GM21367 (cell line): ENCODE measurements around the gene PDCL3.

Source experiments
- ATAC-seq: cut with Tn5 transposase; IDR thresholded peaks from one replicate; pipeline ENCODE4 v1.9.1; 2021; ENCODE audit not compliant: unreplicated experiment

The PDCL3 gene

GRCh38 chr2:100560216-100560830, 2.5 kb upstream of the PDCL3 start:
- no peak for ATAC-seq

- no peak for ATAC-seq
Observed at GRCh38 chr2:100561191-100561590, 1.6 kb upstream of the PDCL3 start.

DNA sequence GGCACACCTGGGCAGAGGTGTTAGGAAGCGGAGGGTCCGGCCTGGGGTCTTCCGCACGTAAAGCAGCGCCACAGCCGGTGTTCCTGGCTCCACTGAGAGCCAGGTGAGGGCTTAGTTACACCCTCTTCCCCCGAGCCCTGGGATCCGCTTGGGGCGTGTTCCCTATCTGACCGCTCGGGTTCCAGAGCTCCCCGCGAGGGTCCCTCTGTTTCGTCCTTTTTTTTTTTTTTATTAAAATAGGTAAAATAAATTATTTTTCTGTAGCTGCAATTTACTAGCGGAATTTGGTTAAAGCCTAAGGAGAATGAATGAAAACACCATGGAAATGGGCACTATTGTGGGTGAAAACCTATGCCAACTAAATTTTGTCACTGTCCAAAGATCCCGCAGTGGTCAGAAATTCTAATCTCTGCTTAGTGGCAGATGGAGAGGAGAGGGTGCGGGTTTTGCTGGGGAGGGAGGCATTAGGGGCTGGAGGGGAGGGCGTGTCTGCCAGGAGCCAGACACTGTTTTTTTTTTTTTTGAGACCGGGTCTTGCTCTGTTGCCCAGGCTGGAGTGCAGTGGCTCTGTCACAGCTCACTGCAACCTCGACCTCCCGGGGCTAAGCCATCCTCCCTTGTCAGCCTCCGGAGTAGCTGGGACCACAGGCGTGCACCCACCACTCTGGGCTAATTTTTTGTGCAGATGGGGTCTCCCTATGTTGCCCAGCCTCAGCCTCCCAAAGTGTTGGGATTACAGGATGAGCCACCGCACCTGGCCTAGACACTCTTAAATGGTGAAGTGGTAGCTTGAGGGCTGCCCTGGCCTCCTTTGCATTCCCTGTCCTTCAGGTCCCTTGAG, 834 bp downstream of the PDCL3 start:
- peak; percentile 3 for ATAC-seq

GRCh38 chr2:100568989-100569388, 6.2 kb downstream of the PDCL3 start:
- no peak for ATAC-seq

GRCh38 chr2:100571668-100572067, 8.9 kb downstream of the PDCL3 start:
- ATAC-seq: no peak

DNA sequence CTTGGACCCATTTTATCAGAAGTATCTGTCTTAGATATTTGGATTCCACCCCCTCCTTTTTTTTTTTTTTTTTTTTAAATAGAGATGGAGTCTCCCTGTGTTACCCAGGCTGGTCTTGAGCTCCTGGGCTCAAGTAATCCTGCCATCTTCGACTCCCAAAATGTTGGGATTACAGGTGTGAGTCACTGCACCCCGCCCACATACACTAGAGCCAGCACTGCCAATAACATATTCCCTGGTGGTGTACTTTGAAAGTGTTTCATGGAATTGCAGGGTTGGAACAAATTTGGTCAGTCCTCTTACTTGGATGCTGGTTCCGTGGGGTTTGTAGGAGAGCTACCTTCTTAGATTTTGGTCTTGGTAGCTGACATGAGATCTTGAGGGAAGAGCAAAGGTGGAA, 15.0 kb downstream of the PDCL3 start:
- ATAC-seq: no peak

DNA sequence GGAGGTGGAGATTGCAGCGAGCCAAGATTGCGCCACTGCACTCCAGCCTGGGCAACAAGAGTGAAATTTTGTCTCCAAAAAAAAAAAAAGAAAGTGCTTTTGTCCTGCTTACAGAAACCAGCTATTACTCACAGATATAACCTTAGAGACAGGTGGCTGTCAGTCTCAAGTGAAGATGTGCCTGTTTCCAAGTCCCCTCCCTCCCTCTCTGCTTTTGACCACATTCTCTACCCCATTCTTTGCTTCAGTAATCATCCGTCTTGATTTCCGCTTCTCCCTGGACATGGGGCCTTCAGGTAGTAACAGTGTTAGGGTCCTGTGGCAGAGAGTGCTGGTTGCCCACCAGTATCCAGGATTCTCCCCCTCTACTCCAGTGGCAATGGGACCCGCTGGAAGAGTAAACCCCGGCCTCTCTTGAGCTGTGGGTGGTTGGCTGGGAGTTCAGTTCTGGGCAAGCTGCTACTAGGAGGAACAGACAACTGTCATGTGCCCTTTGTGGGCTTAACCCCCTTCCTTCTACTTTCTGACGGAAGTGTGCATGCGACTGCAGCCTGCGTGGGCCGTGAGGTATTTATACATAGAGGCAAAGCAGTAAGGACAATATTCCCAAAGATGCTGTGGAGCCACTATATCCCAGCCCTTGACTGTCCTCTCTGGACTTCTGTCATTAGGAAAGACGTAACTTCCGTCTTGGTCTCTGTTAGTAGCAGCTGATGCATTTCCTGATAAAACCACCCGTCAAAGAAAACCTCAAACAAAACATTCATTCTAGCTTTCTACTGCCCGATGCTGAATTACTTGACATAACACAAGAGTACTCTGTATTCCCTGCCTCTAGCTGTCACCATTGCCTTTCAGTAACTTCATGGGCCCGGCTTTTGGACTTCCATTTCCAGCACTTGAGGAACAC, 17.8 kb downstream of the PDCL3 start:
- ATAC-seq: peak; percentile 70

DNA sequence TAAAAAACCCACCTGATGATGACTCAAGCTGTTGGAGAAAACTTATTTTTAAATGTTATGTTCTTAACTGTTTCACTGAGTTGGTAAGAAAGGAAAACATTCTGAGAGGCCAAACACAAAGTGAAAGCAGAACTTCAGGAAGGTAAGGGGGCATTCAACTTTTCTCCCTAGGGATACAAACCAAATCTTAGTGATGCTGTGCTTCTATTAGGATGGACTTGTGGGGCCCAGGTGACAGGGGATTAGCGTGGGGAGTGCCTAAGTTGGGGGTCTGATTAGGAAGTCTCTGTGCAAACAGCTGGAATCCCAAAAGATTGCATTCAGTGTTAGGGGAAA, 18.5 kb downstream of the PDCL3 start:
- no peak for ATAC-seq

DNA sequence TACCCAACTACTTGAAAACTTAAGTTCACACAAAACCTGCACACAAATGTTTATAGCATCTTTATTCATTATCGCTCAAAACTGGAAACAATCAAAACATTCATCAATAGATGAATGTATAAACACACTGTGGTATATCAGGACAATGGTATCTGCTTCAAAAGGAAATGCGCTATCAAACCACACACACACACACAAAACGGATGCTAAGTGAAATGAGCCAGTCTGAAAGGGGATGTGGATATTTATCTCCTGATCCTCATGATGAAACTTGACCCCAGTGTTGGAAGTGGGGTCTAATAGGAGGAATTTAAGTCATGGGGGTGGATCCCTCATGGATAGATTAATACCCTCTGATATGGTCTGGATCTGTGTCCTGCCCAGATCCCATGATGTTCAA, 22.0 kb downstream of the PDCL3 start:
- no peak for ATAC-seq

DNA sequence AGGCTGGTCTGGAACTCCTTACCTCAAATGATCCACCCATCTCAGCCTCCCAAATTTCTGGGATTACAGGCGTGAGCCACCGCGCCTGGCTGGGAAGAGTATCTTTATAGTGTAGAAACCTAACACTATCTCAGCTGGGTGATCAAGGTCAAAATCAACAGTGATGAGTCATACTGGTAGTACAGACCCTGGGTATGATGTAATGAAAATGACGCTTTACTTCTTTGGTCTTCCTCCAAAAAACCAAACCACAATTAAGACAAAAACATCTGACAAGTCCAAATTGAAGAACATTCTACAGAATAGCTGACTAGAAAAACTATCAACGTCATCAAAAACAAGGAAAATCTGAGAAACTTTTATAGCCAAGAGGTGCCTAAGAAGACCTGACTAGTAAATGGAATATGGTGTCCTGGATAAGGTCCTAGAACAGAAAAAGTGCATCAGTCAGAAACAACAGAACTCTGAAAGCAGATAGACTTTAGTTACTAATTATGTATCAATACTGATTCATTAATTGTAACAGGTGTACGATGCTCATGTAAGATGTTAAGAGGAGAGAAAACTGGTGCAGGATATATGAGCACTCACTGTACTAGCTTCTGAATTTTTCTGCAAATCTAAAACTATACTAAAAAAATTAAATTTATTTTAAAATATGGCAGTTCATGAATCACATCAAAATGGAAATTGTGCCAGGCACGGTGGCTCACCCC, 25.4 kb downstream of the PDCL3 start:
- no peak for ATAC-seq

DNA sequence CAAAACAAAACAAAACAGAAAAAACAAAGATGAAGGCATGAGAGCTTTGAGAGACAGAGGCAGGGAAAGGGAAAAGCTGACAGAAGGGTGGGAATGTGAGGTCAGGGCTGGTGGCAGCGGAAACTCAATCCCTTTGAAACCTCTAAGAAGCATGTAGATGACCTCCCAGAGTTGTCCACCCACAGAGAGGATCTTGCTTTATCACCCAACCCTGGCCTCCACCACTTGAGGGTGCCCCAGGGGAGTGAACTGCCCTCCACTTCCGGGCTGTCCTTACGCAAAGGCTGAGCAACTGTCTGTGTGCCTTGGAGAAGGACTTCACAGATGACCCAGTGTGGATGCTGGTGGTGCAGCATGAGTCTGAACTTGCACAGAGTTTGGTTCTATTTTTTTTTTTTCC, 26.7 kb downstream of the PDCL3 start:
- no peak for ATAC-seq

GRCh38 chr2:100592226-100592625, 29.4 kb downstream of the PDCL3 start:
- ATAC-seq: no peak

GRCh38 chr2:100596465-100596864, 33.7 kb downstream of the PDCL3 start:
- ATAC-seq: no peak

DNA sequence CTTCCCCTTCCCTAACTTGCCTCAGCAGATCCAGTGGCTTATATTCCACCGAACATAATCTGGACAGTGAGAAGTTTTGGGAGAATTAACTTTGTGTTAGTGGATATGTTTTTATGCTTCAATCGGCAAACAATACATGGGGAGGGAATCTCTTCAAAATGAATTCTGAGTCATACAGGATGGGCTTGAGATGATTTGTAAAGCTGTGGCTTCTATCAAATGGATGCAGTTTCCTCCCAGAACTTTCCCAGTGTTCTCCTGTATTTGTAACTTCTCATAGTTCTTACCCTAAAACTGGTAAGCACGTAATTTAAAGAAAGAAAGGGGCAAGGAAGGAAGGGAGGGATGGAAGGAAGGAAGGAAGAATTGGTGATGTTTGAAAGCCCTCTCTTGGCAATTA, 36.8 kb downstream of the PDCL3 start:
- no peak for ATAC-seq

DNA sequence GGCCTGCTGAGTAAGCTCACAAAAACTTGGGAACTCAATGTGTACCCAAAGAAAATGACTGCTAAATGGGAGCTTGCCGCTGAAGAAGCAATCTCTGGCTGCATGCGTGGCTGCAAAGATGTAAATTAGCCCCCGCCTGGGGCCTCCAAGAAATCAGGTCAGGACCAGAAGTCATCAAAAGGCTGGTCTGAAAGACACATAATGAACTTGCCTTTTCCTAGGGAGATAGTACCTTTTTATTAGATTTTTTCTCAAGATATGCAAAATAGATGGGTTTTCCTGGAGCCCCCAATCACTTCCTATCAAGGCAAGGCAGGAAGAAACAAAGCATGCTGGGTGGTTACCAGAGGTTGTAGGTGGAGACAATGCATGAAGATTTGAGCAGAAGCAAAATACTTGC, 38.9 kb downstream of the PDCL3 start:
- no peak for ATAC-seq

GRCh38 chr2:100603414-100603813, 40.6 kb downstream of the PDCL3 start:
- ATAC-seq: no peak

DNA sequence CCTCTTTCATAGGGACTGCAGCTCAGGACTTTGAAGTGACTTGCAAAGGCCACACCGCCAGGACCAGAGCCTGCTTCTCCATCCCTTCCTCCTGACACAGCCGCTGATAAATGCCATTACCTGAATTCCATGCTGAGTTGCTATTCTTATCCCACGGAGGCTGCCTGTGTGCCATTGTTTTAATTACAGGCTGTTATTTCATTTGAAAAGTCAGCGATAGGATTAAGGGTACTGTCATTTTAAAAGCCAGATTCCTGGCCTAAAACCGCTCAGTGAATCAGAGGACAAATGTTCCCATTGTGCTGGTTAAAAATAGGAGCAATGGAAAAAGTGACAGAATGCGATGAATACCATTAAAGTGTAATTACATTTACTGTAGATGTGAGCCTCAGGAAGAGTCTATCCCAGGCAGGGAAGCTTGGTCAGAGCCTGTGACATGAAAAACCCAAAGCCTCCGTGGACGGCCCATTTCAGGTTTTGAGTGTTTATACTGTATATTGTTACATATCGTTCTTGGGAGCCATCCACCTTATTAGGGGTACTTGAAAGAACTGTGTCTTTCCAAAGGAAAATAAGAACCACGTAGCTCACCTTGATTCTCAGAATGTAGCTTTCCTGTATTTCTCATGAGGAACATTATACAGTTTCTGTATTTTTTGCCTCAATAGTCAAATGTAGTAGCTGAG, 41.3 kb downstream of the PDCL3 start:
- no peak for ATAC-seq

DNA sequence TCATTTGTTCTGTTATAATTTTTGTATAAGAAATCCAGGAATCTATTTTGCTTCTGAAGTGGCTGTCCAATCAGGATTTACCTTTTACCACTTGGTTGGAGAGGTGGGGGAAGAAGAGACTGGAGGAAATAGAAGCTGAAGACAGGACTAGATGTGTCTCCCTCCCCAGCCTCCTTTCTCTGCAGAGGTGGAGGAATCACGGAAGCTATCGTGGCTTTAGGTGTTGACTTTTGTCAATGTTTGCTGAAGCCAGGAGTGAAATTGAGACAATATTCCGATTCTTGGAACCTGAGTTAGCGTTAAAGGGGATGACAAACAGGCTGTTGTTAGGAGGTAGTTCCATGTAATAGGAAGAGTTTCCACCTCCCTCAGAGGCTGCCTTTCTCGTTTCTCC, 43.5 kb downstream of the PDCL3 start:
- no peak for ATAC-seq

- ATAC-seq: no peak
Observed at GRCh38 chr2:100606726-100607343, 44.0 kb downstream of the PDCL3 start.

GRCh38 chr2:100610381-100610831, 47.6 kb downstream of the PDCL3 start:
- no peak for ATAC-seq
